Dedifferentiated amniotic fluid mesenchymal stem cell (primary cell): ENCODE results near the gene NAT10.
"Not testable (repeated sequence)": the region's sequence is repeated elsewhere in the genome, so short reads cannot be mapped to it uniquely, and the experiment has no call there.

Source experiments
- DNase-seq: peaks from one replicate; pipeline ENCODE4 v3.0.0-alpha.2; 2016; ENCODE audit errors: extremely low spot score

The NAT10 gene

DNA sequence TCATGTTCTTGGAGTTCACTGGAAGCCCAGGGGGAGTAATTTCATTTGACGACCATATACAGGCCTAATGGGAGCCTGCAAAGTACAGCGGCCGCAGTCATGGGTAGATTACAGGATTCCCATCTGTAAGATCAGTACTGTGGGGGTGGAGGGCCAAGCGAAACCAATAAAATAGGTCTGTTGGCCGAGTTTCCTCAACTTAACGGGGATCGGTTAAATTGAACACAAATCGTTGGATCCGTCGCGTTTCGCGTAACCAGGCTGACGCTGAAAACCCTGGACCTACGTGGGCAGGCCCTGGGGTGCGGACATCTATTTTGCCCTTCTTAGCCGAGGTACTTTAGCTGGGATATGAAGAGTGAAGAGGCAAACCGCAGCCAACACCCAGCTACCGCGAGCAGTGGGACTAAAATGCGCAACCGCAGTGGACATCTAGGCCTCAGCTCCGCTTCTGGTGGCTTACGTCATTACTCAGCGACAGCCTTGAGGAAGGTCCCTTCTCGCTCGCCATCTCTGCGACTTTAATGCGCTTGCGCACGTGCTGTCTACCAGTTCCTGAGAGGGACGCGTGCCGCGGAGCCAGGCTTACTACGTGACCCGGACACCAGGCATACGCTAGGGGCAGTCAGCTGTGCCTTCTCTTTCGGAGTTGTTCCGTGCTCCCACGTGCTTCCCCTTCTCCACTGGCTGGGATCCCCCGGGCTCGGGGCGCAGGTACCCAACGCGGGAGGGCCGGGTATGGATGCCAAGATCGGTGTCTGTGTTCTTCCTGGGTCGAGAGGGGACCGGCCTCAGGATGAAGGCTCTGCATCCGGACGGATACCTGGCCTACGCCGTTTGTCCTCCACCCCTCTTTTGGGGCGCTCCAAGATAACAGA lies at the start of gene NAT10:
Gene NAT10 (plus strand): TSS at position 551 of the 878 bp plus-strand sequence. CDS start 2,597 bp downstream, outside the sequence.
- peak; percentile 98 for DNase-seq

DNA sequence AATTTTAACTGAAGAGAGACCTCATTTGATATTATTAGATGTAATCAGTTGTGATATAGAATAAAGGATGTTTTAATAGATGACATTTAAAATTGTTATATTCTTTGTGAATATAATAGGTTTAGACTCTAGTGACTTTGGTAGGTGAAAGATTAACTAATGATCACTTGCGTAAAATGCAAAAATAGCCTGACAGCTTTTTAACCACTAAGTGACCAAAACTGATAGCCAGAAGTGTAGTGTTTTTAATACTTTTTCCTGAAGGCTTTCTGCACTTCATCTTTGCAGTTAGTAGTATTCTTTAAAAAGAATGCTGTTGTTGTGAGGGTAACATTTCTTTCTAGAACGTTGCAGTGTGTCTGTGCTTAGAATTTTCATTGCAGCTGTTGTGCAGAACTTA lies 48.8 kb upstream of the NAT10 start:
- no peak for DNase-seq

- DNase-seq = no peak
These were observed 42.2 kb upstream of the NAT10 start for GRCh38 chr11:34063061-34063795.

GRCh38 chr11:34064291-34064690 lies 41.1 kb upstream of the NAT10 start:
- no peak for DNase-seq

- no peak for DNase-seq
These were observed 39.8 kb upstream of the NAT10 start for GRCh38 chr11:34065505-34066203.

- not testable (repeated sequence) for DNase-seq
These were observed 38.7 kb upstream of the NAT10 start for GRCh38 chr11:34066766-34067165.

DNA sequence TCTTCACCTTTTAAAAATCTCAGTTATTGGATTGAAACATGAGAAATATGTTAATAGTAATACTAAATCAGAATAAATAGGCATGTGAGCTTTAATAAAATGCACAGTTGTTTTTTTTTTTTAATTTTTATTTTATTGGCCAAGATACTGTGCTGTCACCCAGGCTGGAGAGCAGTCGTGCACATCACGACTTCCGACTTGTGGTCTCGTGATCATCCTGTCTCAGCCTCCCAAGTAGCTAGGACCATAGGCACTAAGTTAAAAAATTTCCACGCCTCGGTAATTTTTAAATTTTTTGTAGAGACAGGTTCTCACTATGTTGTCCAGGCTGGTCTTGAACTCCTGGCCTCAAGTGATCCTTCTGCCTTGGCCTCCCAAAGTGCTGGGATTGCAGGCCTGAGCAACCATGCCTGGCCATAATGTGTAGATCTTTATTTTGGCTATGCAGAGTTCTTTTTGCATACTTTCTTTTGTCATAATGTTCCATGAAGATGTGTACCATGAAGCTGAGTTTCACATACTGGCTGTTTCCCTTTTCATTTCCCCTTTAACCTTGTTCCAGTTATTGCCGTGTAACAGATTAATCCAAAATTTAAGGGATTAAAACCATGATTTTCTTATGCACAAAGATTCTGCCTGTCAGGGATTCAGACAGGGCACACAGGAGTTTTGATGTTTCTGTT lies 37.9 kb upstream of the NAT10 start:
- DNase-seq = no peak

- no peak for DNase-seq
These were observed 37.3 kb upstream of the NAT10 start for GRCh38 chr11:34068111-34068510.

DNA sequence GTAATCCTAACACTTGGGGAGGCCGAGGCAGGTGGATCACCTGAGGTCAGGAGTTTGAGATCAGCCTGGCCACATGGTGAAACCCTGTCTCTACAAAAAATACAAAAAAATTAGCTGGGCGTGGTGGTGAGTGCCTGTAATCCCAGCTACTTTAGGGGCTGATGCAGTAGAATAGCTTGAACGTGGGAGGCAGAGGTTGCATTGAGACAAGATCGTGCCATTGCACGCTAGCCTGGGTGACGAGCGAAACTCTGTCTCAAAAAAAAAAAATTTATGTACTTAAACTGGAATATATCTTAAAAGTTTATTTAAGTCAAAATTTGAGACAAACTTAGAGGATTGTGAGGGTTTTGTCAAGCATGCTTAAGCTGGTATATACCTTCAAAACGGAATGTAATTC lies 34.1 kb upstream of the NAT10 start:
- DNase-seq = not testable (repeated sequence)

- DNase-seq = no peak
These were observed 33.4 kb upstream of the NAT10 start for GRCh38 chr11:34072041-34072440.

DNA sequence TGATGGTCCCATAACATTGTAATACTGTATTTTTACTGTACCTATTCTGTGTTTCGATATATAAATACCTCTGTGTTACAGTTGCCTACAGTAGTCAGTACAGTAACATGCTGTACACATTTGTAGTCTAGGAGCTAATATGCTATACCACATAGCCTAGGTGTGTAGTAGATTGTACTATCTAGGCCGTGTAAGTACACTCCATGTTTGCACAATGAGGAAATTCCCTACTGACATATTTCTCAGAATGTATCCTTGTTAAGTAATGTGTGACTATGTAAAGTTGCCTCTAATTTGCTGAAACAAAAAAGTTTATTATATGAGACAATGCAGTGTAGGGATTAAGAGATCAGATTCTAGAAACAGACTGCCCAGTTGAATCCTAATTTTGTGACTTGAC lies 32.6 kb upstream of the NAT10 start:
- DNase-seq = no peak

- no peak for DNase-seq
These were observed 31.0 kb upstream of the NAT10 start for GRCh38 chr11:34074391-34074790.

DNA sequence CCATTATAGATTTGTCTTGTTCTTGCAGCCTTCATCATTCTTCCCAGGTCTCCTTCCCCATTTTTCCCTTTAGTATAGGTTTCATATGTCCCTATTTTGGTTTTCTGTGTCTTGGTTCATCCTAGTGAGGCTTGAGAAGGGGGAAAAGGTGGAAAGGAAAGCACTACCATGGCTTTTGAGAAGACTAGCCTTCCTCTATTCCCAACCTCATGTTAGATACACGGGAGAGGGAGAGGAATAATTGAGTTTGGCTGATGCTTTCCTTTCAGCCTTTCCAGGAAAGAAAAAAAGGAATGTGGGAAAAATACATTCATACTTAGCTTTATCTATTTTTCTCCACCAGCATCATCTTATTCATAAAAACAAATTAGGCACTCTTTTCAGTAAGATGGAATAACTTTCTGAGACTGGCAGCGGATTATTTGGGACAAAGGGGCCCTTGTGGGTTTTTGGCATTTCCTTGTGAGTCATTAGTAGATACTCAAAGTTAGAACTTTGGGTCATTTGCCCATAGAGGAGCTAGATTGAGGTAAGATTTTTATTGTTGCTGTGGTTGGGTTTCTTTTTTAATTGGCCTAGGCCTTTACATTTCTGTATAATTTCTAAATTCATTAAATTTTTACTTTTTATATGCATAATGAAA lies 30.1 kb upstream of the NAT10 start:
- peak; percentile 46 for DNase-seq

DNA sequence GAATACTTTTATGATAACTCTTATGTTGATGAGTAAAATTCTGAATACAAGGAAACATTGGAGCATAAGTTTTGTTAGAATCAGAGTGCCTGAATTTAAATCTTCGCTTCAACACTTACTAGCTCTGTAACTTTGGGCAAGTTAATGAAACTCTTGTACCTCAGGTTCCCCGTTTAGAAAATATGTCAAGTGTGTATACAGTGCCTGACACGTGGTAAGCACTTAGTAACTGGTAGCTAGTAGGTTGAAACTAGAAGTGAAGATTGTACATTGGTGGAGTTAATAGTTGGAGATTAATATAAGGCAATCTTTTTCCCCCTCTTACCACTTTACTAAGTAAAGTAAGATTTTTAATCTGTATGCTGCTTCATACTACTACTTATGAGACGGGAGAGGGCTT lies 24.8 kb upstream of the NAT10 start:
- no peak for DNase-seq

GRCh38 chr11:34084637-34085036 lies 20.8 kb upstream of the NAT10 start:
- no peak for DNase-seq

GRCh38 chr11:34086554-34087283 lies 18.7 kb upstream of the NAT10 start:
- no peak for DNase-seq

DNA sequence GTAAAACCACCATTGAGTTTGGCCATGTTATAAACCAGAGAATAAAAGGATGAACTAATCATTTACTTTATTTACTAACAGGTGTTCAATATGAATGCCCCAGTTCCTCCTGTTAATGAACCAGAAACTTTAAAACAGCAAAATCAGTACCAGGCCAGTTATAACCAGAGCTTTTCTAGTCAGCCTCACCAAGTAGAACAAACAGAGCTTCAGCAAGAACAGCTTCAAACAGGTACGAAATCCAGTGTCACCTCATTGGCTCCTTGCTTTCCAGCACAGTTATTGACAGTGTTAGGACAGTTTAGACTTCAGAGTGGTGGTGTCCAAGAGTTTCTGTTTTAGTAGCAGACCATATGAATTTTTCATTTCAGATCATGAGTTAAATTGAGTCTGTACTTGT lies 13.6 kb upstream of the NAT10 start:
- DNase-seq = no peak

DNA sequence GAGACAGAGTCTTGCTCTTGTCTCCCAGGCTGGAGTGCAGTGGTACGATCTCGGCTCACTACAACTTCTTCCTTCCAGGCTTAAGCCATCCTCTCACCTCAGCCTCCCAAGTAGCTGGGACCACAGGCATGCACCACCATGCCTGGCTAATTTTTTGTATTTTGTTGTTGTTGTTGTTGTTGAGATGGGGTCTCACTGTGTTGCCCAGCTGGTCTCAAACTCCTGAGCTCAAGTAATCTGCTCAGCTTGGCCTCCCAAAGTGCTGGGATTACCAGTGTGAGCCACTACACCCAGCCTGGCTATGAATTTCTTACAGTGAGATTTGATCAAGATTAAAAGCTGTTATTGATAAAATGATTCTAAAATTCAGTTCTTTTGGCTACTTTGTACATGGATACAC lies 10.5 kb upstream of the NAT10 start:
- not testable (repeated sequence) for DNase-seq

- DNase-seq = no peak
These were observed 6.6 kb upstream of the NAT10 start for GRCh38 chr11:34098813-34099212.

DNA sequence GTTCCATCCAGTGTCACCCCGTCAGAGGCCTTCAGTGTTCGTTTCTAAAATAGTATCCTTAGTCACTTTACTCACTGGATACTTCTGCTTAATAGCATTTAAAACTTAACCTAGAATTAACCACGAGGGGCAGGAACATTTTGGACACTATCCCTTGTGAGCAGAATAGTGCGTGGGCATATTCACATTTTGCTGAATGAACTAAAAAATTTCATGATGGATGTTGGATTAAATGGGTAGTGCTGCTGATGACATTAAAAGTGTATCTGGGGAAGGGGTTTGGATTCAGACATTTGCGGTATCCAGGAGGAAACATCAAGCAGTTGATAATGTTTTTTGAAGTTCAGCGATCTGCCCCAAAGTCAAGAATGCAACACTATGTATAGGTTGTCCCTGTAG lies 750 bp upstream of the NAT10 start:
- DNase-seq = no peak
